OCI-LY7 (cell line): ENCODE measurements around the gene COMMD1. TPM values are rescaled to one million over a fixed set of nuclear protein-coding genes. Genes with fewer than 3 reads are reported as not detected.
"Not testable (repeated sequence)": the region's sequence is repeated elsewhere in the genome, so short reads cannot be mapped to it uniquely, and the experiment has no call there.

Source experiments
- BruUV-seq: library from RNA; stranded (reverse); fragments of 400-500 nt; replicated peaks from 2 replicates; lab custom pipeline; 2021; lab: Mats Ljungman, UMichigan
- CTCF ChIA-PET: fragments of 300-600 bp; sonication (Branson Sonifier 250); formaldehyde crosslinking; loops from one replicate; lab custom pipeline; 2022; ENCODE audit warnings: antibody characterized with exemption; ENCODE audit not compliant: unreplicated experiment; lab: Charles Lee
- POLR2A ChIA-PET: fragments of 300-600 bp; sonication (Branson Sonifier 250); formaldehyde crosslinking; loops from one replicate; lab custom pipeline; 2022; ENCODE audit warnings: antibody characterized with exemption; lab: Charles Lee
- DNase-seq: peaks from one replicate; pipeline ENCODE4 v3.0.0-alpha.2; 2015; ENCODE audit warnings: low spot score
- H2AFZ ChIP-seq: fragments of 200-600 bp; sonication (generic), shearing (Covaris generic); 2 replicates; pipeline ENCODE4 v1.6.1; 2014; ENCODE audit warnings: mild to moderate bottlenecking, antibody characterized with exemption, low read length, moderate library complexity
- H3K27ac ChIP-seq: fragments of 200-600 bp; sonication (generic); 2 replicates; pipeline ENCODE4 v1.5.1; 2014; ENCODE audit warnings: mixed run types, low read depth, mild to moderate bottlenecking, moderate library complexity, low read length, inconsistent platforms; ENCODE audit not compliant: poor library complexity, severe bottlenecking
- H3K36me3 ChIP-seq: fragments of 200-600 bp; sonication (generic); 2 replicates; pipeline ENCODE4 v1.6.1; 2014; ENCODE audit warnings: mild to moderate bottlenecking, antibody characterized with exemption, low read length, moderate library complexity, mixed read lengths; ENCODE audit not compliant: insufficient read depth
- H3K4me1 ChIP-seq: fragments of 200-600 bp; sonication (generic); 2 replicates; pipeline ENCODE4 v1.5.1; 2014; ENCODE audit warnings: mild to moderate bottlenecking, low read length; ENCODE audit not compliant: insufficient read depth, poor library complexity, severe bottlenecking
- H3K4me2 ChIP-seq: fragments of 200-600 bp; sonication (generic); 2 replicates; pipeline ENCODE4 v1.6.1; 2014; ENCODE audit warnings: mild to moderate bottlenecking, low read length
- H3K4me3 ChIP-seq: fragments of 200-600 bp; sonication (generic); 2 replicates; pipeline ENCODE4 v1.5.1; 2014; ENCODE audit warnings: mild to moderate bottlenecking, low read depth, low read length; ENCODE audit not compliant: poor library complexity, severe bottlenecking
- H3K79me2 ChIP-seq: fragments of 200-600 bp; sonication (generic); 2 replicates; pipeline ENCODE4 v1.6.1; 2016; ENCODE audit warnings: low read depth, mild to moderate bottlenecking, low read length, moderate library complexity, mixed read lengths; ENCODE audit not compliant: insufficient read depth
- H3K9me2 ChIP-seq: fragments of 200-600 bp; sonication (generic); 2 replicates; pipeline ENCODE4 v1.6.1; 2016; ENCODE audit warnings: mild to moderate bottlenecking, low read length, mixed read lengths; ENCODE audit not compliant: insufficient read depth
- H3K9me3 ChIP-seq: fragments of 200-600 bp; sonication (generic); 2 replicates; pipeline ENCODE4 v1.6.1; 2014; ENCODE audit warnings: mild to moderate bottlenecking, mixed run types, low read length, mixed read lengths
- H4K20me1 ChIP-seq: fragments of 200-600 bp; sonication (generic); 2 replicates; pipeline ENCODE4 v1.6.1; 2014; ENCODE audit warnings: mild to moderate bottlenecking, antibody characterized with exemption, low read length, moderate library complexity, mixed read lengths; ENCODE audit not compliant: insufficient read depth
- CTCF ChIP-seq: fragments of 200-600 bp; sonication (generic); conservative IDR thresholded peaks from 2 replicates; pipeline ENCODE4 v1.5.1; 2014; ENCODE audit warnings: mild to moderate bottlenecking, antibody characterized with exemption, low read length, moderate library complexity, mixed read lengths
- EZH2phosphoT487 ChIP-seq: fragments of 200-600 bp; sonication (generic); IDR thresholded peaks from 2 replicates; pipeline ENCODE4 v1.6.1; 2018; ENCODE audit warnings: low read depth, borderline replicate concordance, mild to moderate bottlenecking, mixed run types, antibody characterized with exemption, low read length, moderate library complexity, mixed read lengths
- intact Hi-C: fragments of 100-400 bp; cut with micrococcal nuclease; formaldehyde crosslinking; loops from one replicate; pipeline ENCODE4 v1.10.0; 2022; ENCODE audit not compliant: unreplicated experiment
- total RNA-seq, 2 experiments: library from RNA; depleted of rRNA in 1 of 2; stranded (reverse); fragments of >200 nt in 1 of 2; shearing (Covaris generic) in 1 of 2; gene quantifications; 2 replicates each; pipeline ENCODE4 v1.2.3, GENCODE V29; 2014 to 2022

COMMD1 gene
- total RNA-seq, 2 experiments from 2014 or later: 22.0 to 22.1 TPM

- H3K4me2 ChIP-seq: no peak overlapping the region
- peaks cover 9% of the 10 kb centered on the region; the same call in 1 of the 2 replicates for H3K79me2 ChIP-seq
- no TSS peak for BruUV-seq
Measured at GRCh38 chr2:61909116-61909515, 3.6 kb downstream of the COMMD1 start.

GRCh38 chr2:61910603-61911002 is 5.1 kb downstream of the COMMD1 start:
- H4K20me1 ChIP-seq: no peaks in the 10 kb centered on the region
- H3K27ac ChIP-seq: no peak overlapping the region
- TF ChIP-seq EZH2phosphoT487 (no peak), CTCF (peak; percentile 68; the same call in 1 of the 2 replicates)
- no peaks in the 10 kb centered on the region for H3K36me3 ChIP-seq
- H3K79me2 ChIP-seq: peaks cover 9% of the 10 kb centered on the region; the same call in 1 of the 2 replicates
- no peak overlapping the region for H2AFZ ChIP-seq
- BruUV-seq: no TSS peak
- H3K4me3 ChIP-seq: no peak overlapping the region
- CTCF ChIA-PET: no interaction called here
- no peaks in the 10 kb centered on the region for H3K9me2 ChIP-seq
- DNase-seq: peak; percentile 15
- no peaks in the 10 kb centered on the region for H3K9me3 ChIP-seq
- POLR2A ChIA-PET: no interaction called here
- H3K4me2 ChIP-seq: no peak overlapping the region
- peaks cover 4% of the 10 kb centered on the region for H3K4me1 ChIP-seq
- intact Hi-C loops: loop anchor here (10.0 kb wide), 1 partner anchor 284 kb away; the partner anchor contains the start of gene B3GNT2

More at GRCh38 chr2:61909116-61909515, 3.6 kb downstream of the COMMD1 start:
- TF ChIP-seq EZH2phosphoT487 (no peak), CTCF (no peak)
- H3K4me3 ChIP-seq: no peak overlapping the region
- H2AFZ ChIP-seq: no peak overlapping the region
- no peaks in the 10 kb centered on the region for H3K9me2 ChIP-seq
- ChIA-PET POLR2A (no interaction called here), CTCF (no interaction called here)
- no peaks in the 10 kb centered on the region for H3K36me3 ChIP-seq
- H3K4me1 ChIP-seq: peaks cover 12% of the 10 kb centered on the region
- intact Hi-C loops: no loop called here
- DNase-seq: no peak
- no peaks in the 10 kb centered on the region for H3K9me3 ChIP-seq
- no peak overlapping the region for H3K27ac ChIP-seq
- H4K20me1 ChIP-seq: no peaks in the 10 kb centered on the region

GRCh38 chr2:61911510-61911909 is 6.0 kb downstream of the COMMD1 start:
- H3K27ac ChIP-seq: no peak overlapping the region
- H2AFZ ChIP-seq: no peak overlapping the region
- no TSS peak for BruUV-seq
- peak; percentile 15 for DNase-seq
- no peaks in the 10 kb centered on the region for H3K36me3 ChIP-seq
- intact Hi-C loops: loop anchor here (10.0 kb wide), 1 partner anchor 283 kb away; the partner anchor contains the start of gene B3GNT2
- peak; percentile 54 for TF ChIP-seq CTCF
- TF ChIP-seq EZH2phosphoT487: no peak
- peaks cover 2% of the 10 kb centered on the region for H3K4me1 ChIP-seq
- H3K9me3 ChIP-seq: no peaks in the 10 kb centered on the region
- CTCF ChIA-PET: no interaction called here
- H3K4me3 ChIP-seq: no peak overlapping the region
- H3K9me2 ChIP-seq: no peaks in the 10 kb centered on the region
- no peaks in the 10 kb centered on the region for H4K20me1 ChIP-seq
- H3K4me2 ChIP-seq: no peak overlapping the region
- peaks cover 1% of the 10 kb centered on the region; the same call in 1 of the 2 replicates for H3K79me2 ChIP-seq
- POLR2A ChIA-PET: no interaction called here

GRCh38 chr2:61914794-61915193 is 9.3 kb downstream of the COMMD1 start:
- H3K27ac ChIP-seq, H3K4me1 ChIP-seq, H4K20me1 ChIP-seq, DNase-seq, H3K9me2 ChIP-seq, H3K4me3 ChIP-seq, H3K4me2 ChIP-seq, BruUV-seq, H3K79me2 ChIP-seq, H2AFZ ChIP-seq, CTCF ChIA-PET, H3K9me3 ChIP-seq, H3K36me3 ChIP-seq: not testable (repeated sequence)
- intact Hi-C loops: loop anchor here (5.0 to 10.0 kb wide), 2 partner anchors 78 to 280 kb away; partner anchors contain the start of gene B3GNT2
- POLR2A ChIA-PET: interaction anchor here (0.7 to 1.1 kb wide), 2 partner anchors 8 to 10 kb away, joined by 4 to 8 read pairs; no protein-coding TSS in a partner anchor
